ENCODE data around the gene NOSIP. TPM values are rescaled to one million over a fixed set of nuclear protein-coding genes. Genes with fewer than 3 reads are reported as not detected.
A peak's percentile ranks its signal among the peaks of the same experiment; 100 is the strongest.

NOSIP gene
- total RNA-seq, 2 experiments from 2014 or later, result 75.6 to 79.4 TPM

DNA sequence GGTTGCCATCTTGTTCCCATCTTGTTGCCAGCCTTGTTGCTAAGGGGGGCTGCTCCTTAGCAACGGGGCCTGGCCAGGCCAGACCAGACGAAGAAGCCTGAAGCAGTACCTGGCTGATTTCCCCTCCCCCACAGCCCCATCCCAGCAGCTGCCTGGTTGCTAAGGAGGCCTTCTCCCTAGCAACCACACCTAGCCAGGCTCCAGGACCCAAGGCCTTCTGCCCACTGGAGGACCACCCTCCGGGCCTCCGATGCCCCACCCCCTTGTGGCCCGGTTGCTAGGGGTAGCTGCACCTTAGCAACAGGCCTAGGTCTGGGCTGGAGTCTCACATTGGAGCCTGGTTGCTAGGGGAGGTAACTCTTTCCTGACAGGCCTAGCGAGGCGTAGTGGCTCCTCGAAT is 4.7 kb upstream of the NOSIP start:
- Mint-ChIP-seq H3K4me3 (no peak overlapping the region), H3K27me3 (no peaks in the 10 kb centered on the region), H3K9me3 (no peaks in the 10 kb centered on the region), H3K27ac (no peak overlapping the region), H3K4me1 (ENCODE audit: low read depth) (peaks cover 20% of the 10 kb centered on the region), H3K36me3 (ENCODE audit: low read depth) (no peaks in the 10 kb centered on the region)
- ChIA-PET CTCF (interaction anchor here (0.9 kb wide), 1 partner anchor 38 kb away, joined by 3 read pairs; no protein-coding TSS in a partner anchor), POLR2A (interaction anchor here (1.3 kb wide), 1 partner anchor 89 kb away, joined by 3 read pairs; the partner anchor contains the start of gene RPS11)
- TF ChIP-seq, protein P1, sequence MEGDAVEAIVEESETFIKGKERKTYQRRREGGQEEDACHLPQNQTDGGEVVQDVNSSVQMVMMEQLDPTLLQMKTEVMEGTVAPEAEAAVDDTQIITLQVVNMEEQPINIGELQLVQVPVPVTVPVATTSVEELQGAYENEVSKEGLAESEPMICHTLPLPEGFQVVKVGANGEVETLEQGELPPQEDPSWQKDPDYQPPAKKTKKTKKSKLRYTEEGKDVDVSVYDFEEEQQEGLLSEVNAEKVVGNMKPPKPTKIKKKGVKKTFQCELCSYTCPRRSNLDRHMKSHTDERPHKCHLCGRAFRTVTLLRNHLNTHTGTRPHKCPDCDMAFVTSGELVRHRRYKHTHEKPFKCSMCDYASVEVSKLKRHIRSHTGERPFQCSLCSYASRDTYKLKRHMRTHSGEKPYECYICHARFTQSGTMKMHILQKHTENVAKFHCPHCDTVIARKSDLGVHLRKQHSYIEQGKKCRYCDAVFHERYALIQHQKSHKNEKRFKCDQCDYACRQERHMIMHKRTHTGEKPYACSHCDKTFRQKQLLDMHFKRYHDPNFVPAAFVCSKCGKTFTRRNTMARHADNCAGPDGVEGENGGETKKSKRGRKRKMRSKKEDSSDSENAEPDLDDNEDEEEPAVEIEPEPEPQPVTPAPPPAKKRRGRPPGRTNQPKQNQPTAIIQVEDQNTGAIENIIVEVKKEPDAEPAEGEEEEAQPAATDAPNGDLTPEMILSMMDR (IDR thresholded peaks at IDR 0.05), result no peak
- no peak for ATAC-seq
- intact Hi-C loops (cut with micrococcal nuclease), result no loop called here
- no peak for DNase-seq

DNA sequence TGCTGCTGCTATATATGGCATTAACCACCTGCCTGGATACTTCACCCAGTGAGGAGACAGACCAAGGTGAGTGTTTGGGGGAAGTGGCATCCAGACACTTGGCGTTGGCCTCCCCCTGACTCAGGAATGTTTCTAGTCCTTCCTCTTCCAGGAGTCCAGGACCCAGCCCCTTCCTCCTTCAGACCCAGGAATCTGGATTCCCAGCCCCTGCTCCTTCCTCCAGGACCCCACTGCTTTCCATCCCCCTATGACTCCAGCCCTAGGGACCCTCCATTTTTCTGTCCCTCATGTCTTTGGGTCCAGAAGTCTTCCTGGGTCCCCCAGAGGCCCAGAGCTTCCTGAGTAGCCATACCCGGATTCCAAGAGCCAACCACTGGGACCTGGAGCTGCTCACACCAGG is 2.9 kb upstream of the NOSIP start:
- ChIA-PET POLR2A (no interaction called here), CTCF (interaction anchor here (1.1 to 1.2 kb wide), 2 partner anchors 13 to 89 kb away, joined by 3 read pairs; no protein-coding TSS in a partner anchor)
- no peaks in the 10 kb centered on the region for H3K9me3 Mint-ChIP-seq
- no peak overlapping the region for H3K4me3 Mint-ChIP-seq
- TF ChIP-seq, protein P1 (IDR thresholded peaks at IDR 0.05), result no peak
- ATAC-seq (no peak), DNase-seq (no peak)
- no peaks in the 10 kb centered on the region for H3K36me3 Mint-ChIP-seq (ENCODE audit: low read depth)
- intact Hi-C loops (cut with micrococcal nuclease), result no loop called here
- peaks cover 22% of the 10 kb centered on the region for H3K4me1 Mint-ChIP-seq (ENCODE audit: low read depth)
- no peak overlapping the region for H3K27ac Mint-ChIP-seq
- H3K27me3 Mint-ChIP-seq, result no peaks in the 10 kb centered on the region

DNA sequence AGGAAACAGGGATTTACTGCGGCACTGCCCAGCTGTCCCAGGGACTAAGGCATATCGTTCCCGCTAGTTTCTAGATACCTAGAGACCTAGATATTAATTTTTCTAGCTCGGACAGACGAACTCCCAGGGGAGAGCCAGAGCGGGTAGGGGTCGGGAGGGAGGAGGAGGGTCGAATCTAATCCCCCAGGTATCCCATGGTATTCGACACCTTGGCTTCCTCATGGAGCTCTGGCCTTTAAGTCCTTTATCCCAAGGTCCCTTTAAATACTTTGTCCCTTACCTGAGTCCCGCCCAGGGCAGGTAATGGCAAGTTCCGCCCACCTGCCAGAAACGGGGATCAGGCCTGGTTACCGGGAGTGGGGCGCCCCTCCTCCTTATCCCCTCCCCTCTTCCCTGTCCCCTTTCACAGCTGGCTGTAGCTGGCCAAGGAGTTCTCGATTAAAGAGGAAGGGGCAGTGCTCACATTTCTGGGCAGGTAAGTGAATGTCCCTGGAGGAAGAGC is 702 bp upstream of the NOSIP start, which contains the start of gene PRRG2:
Gene PRRG2 (plus strand): TSS at position 310 of the 502 bp plus-strand sequence. CDS start 1,904 bp downstream, outside the sequence.
- peak within 1 kb of the TSS; percentile 90 for H3K27ac Mint-ChIP-seq

DNA sequence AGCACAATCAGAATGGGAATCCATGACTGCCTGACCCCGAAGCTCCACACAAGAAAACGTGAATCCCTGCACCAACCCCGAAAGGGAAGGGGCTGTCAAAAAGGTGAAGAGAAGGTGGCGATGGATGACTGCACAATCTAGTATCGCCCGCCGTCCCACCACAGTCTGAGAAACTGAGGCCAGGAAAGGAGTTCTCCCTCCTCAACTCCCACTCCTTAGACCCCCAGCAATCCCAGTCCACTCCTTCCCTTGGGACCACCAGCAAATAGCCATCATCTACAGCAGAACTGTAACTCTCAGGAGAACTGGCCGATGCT is 451 bp downstream of the NOSIP start:
- no peaks in the 10 kb centered on the region for H3K27me3 Mint-ChIP-seq
- ChIA-PET CTCF (interaction anchor here (0.6 to 4.4 kb wide), 16 partner anchors 10 to 381 kb away, joined by 3 to 32 read pairs (median 4); no protein-coding TSS in a partner anchor), POLR2A (interaction anchor here (0.8 to 3.9 kb wide), 21 partner anchors 10 to 334 kb away, joined by 3 to 48 read pairs (median 4); partner anchors contain the start of genes ALDH16A1, PRMT1, PRR12 and RPS11)
- intact Hi-C loops (cut with micrococcal nuclease), result loop anchor here (1.0 kb wide), 1 partner anchor 10 kb away; no protein-coding TSS in a partner anchor
- TF ChIP-seq, protein P1 (IDR thresholded peaks at IDR 0.05), result no peak
- DNase-seq (no peak), ATAC-seq (peak; percentile 6)
- H3K27ac Mint-ChIP-seq, result peak overlapping the region; percentile 90
- H3K4me3 Mint-ChIP-seq, result peak overlapping the region; percentile 95
- peaks cover 32% of the 10 kb centered on the region for H3K4me1 Mint-ChIP-seq (ENCODE audit: low read depth)
- H3K9me3 Mint-ChIP-seq, result no peaks in the 10 kb centered on the region
- peaks cover 4% of the 10 kb centered on the region for H3K36me3 Mint-ChIP-seq (ENCODE audit: low read depth)

More for the DNA sequence above, 702 bp upstream of the NOSIP start, which contains the start of gene PRRG2:
- POLR2A ChIA-PET, result interaction anchor here (0.7 to 3.9 kb wide), 16 partner anchors 9 to 232 kb away, joined by 3 to 48 read pairs (median 6); partner anchors contain the start of genes ALDH16A1, FUZ, PRMT1 and PRR12
- ATAC-seq (no peak), DNase-seq (no peak)
- intact Hi-C loops (cut with micrococcal nuclease), result no loop called here
- Mint-ChIP-seq H3K9me3 (no peaks in the 10 kb centered on the region), H3K27me3 (no peaks in the 10 kb centered on the region), H3K36me3 (ENCODE audit: low read depth) (peaks cover 1% of the 10 kb centered on the region), H3K4me3 (peak within 1 kb of the TSS; percentile 95), H3K4me1 (ENCODE audit: low read depth) (peaks cover 32% of the 10 kb centered on the region)
- TF ChIP-seq, protein P1 (IDR thresholded peaks at IDR 0.05), result no peak
- CTCF ChIA-PET, result interaction anchor here (1.1 to 4.4 kb wide), 9 partner anchors 11 to 185 kb away, joined by 3 to 32 read pairs (median 4); no protein-coding TSS in a partner anchor

DNA sequence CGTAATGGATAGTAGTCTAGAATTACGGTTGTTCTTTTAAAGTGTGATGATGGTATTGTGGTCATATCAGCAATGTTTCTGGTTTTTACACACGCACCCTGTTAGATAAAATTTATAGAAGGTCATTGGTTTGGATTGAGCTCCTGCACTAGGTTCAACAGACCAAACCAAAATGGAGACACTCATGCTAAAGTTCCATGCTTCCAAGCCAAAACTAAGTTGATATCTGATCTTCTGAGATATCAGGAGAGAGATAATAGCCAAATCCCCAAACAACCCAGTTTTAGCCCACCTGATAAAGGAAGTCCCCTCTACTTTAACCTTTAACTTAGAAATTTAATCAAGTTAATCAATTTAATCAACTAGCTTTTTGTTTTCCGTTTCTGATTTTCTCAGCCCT is 1.2 kb downstream of the NOSIP start:
- peaks cover 8% of the 10 kb centered on the region for H3K36me3 Mint-ChIP-seq (ENCODE audit: low read depth)
- CTCF ChIA-PET, result interaction anchor here (0.6 to 4.4 kb wide), 12 partner anchors 9 to 103 kb away, joined by 3 to 32 read pairs (median 4); no protein-coding TSS in a partner anchor
- TF ChIP-seq, protein P1 (IDR thresholded peaks at IDR 0.05), result no peak
- no peak for ATAC-seq
- peaks cover 33% of the 10 kb centered on the region for H3K4me1 Mint-ChIP-seq (ENCODE audit: low read depth)
- peak overlapping the region; percentile 90 for H3K27ac Mint-ChIP-seq
- intact Hi-C loops (cut with micrococcal nuclease), result no loop called here
- no peaks in the 10 kb centered on the region for H3K27me3 Mint-ChIP-seq
- no peaks in the 10 kb centered on the region for H3K9me3 Mint-ChIP-seq
- H3K4me3 Mint-ChIP-seq, result peak overlapping the region; percentile 95
- POLR2A ChIA-PET, result interaction anchor here (0.8 to 3.9 kb wide), 12 partner anchors 9 to 102 kb away, joined by 3 to 48 read pairs (median 6); partner anchors contain the start of genes PRMT1, PRR12 and RRAS
- DNase-seq, result no peak

Data from activated CD8-positive, alpha-beta T cell treated with anti-CD3 and anti-CD28 coated beads for 36 hours (primary cell).